Neural progenitor cell (in vitro differentiated cells): ENCODE data around the gene IP6K1. TPM values are rescaled to one million over a fixed set of nuclear protein-coding genes. Genes with fewer than 3 reads are reported as not detected.

Experiments used
- DNase-seq: peaks from one replicate; pipeline ENCODE4 v3.0.0-alpha.2; 2016; ENCODE audit warnings: low spot score
- H2AFZ ChIP-seq: fragments of 200-600 bp; sonication (generic); replicated peaks from 2 replicates; pipeline ENCODE4 v1.6.1; 2016; ENCODE audit warnings: antibody characterized with exemption
- H3F3A ChIP-seq: fragments of 200-600 bp; sonication (generic); 2 replicates; pipeline ENCODE4 v1.6.1; 2016; ENCODE audit warnings: antibody characterized with exemption, low read depth
- H3K27ac ChIP-seq: fragments of 200-600 bp; sonication (generic); 2 replicates; pipeline ENCODE4 v1.5.1; 2016; ENCODE audit warnings: mild to moderate bottlenecking
- H3K27me3 ChIP-seq: fragments of 200-600 bp; sonication (generic); 2 replicates; pipeline ENCODE4 v1.6.1; 2016; ENCODE audit warnings: mild to moderate bottlenecking, moderate library complexity
- H3K36me3 ChIP-seq: fragments of 200-600 bp; sonication (generic); 2 replicates; pipeline ENCODE4 v1.5.1; 2016
- H3K4me1 ChIP-seq: fragments of 200-600 bp; sonication (generic); 2 replicates; pipeline ENCODE4 v1.6.1; 2016; ENCODE audit warnings: mixed run types
- H3K4me2 ChIP-seq: fragments of 200-600 bp; sonication (generic); 2 replicates; pipeline ENCODE4 v1.6.1; 2016
- H3K4me3 ChIP-seq: fragments of 200-600 bp; sonication (generic); 2 replicates; pipeline ENCODE4 v1.5.1; 2016
- H3K79me2 ChIP-seq: fragments of 200-600 bp; sonication (generic); 2 replicates; pipeline ENCODE4 v1.6.1; 2016; ENCODE audit warnings: low read depth
- H3K9ac ChIP-seq: fragments of 200-600 bp; sonication (generic); 2 replicates; pipeline ENCODE4 v1.6.1; 2016
- H3K9me3 ChIP-seq: fragments of 200-600 bp; sonication (generic); 2 replicates; pipeline ENCODE4 v1.5.1; 2016; ENCODE audit warnings: low read depth
- H4K20me1 ChIP-seq: fragments of 200-600 bp; sonication (generic); 2 replicates; pipeline ENCODE4 v1.6.1; 2016; ENCODE audit warnings: low read depth
- H3K27ac Mint-ChIP-seq: 3 replicates; pipeline ENCODE4 v1.8.0; 2021; ENCODE audit warnings: mixed read lengths
- H3K27me3 Mint-ChIP-seq: 2 replicates; pipeline ENCODE4 v1.8.0; 2022; ENCODE audit warnings: low read depth, mild to moderate bottlenecking, inconsistent platforms, moderate library complexity, mixed read lengths; ENCODE audit not compliant: insufficient read depth
- H3K36me3 Mint-ChIP-seq: 3 replicates; pipeline ENCODE4 v1.8.0; 2021; ENCODE audit warnings: mixed read lengths
- H3K4me1 Mint-ChIP-seq: 3 replicates; pipeline ENCODE4 v1.8.0; 2021; ENCODE audit warnings: mixed read lengths
- H3K4me3 Mint-ChIP-seq: 3 replicates; pipeline ENCODE4 v1.8.0; 2021; ENCODE audit warnings: mild to moderate bottlenecking, moderate library complexity, mixed read lengths
- H3K9me3 Mint-ChIP-seq: 3 replicates; pipeline ENCODE4 v1.8.0; 2020; ENCODE audit warnings: mixed read lengths
- EZH2 ChIP-seq: fragments of 200-600 bp; sonication (generic); IDR thresholded peaks from 2 replicates; pipeline ENCODE4 v1.6.1; 2017; ENCODE audit warnings: antibody characterized with exemption, mild to moderate bottlenecking, moderate library complexity
- EZH2phosphoT487 ChIP-seq: fragments of 200-600 bp; sonication (generic); IDR thresholded peaks from 2 replicates; pipeline ENCODE4 v1.6.1; 2017; ENCODE audit warnings: antibody characterized with exemption
- microRNA-seq: library from miRNA; unstranded; fragments of <30 nt; microRNA quantifications from one replicate; pipeline ENCODE4, GENCODE V29; 2016
- small RNA-seq: library from RNA; depleted of rRNA; stranded (forward); fragments of <200 nt; gene quantifications from one replicate; pipeline ENCODE3, GENCODE V24; 2015
- total RNA-seq: library from RNA; depleted of rRNA; stranded (reverse); fragments of >200 nt; gene quantifications from 2 replicates; pipeline ENCODE4 v1.2.3, GENCODE V29; 2015; ENCODE audit warnings: low replicate concordance
- TF ChIP-seq, protein P1 (sequence below): fragments of 200-600 bp; sonication (generic); IDR thresholded peaks from 2 replicates; pipeline ENCODE4 v1.5.1; 2017; ENCODE audit warnings: antibody characterized with exemption, mild to moderate bottlenecking

The IP6K1 gene
- total RNA-seq, 1 donor from 2014 or later: 26.3 TPM

DNA sequence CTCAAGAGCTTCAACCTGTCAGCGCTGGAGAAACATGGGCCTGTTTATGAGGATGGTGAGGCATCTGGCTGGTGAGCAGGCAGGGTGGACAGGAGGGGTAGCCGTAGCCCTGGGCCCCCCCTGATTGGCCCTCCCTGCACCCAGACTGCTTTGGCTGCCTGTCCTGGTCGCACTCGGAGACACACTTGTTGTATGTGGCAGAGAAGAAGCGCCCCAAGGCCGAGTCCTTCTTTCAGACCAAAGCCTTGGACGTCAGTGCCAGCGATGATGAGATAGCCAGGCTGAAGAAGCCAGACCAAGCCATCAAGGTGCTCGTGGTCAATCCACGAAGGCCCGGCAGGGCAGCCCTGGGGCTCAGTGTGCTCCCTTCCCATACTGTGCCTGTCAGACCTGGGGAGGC, 110.4 kb downstream of the IP6K1 start:
- H3K9me3 Mint-ChIP-seq: no peaks in the 10 kb centered on the region
- H3K4me2 ChIP-seq: no peak overlapping the region
- no peak overlapping the region for H3K27ac Mint-ChIP-seq
- H3K9me3 ChIP-seq: no peaks in the 10 kb centered on the region
- no peak overlapping the region for H3K27ac ChIP-seq
- H2AFZ ChIP-seq: no peak overlapping the region
- H3K9ac ChIP-seq: no peak overlapping the region
- peaks cover 19% of the 10 kb centered on the region for H3K4me1 Mint-ChIP-seq
- H3F3A ChIP-seq: peaks cover 17% of the 10 kb centered on the region
- peaks cover 4% of the 10 kb centered on the region for H3K27me3 Mint-ChIP-seq
- H3K4me3 ChIP-seq: no peak overlapping the region
- H3K36me3 ChIP-seq: no peaks in the 10 kb centered on the region
- DNase-seq: no peak
- peak overlapping the region; percentile 95 for H3K4me3 Mint-ChIP-seq
- peaks cover 21% of the 10 kb centered on the region for H4K20me1 ChIP-seq
- no peak for TF ChIP-seq EZH2
- TF ChIP-seq, protein P1, sequence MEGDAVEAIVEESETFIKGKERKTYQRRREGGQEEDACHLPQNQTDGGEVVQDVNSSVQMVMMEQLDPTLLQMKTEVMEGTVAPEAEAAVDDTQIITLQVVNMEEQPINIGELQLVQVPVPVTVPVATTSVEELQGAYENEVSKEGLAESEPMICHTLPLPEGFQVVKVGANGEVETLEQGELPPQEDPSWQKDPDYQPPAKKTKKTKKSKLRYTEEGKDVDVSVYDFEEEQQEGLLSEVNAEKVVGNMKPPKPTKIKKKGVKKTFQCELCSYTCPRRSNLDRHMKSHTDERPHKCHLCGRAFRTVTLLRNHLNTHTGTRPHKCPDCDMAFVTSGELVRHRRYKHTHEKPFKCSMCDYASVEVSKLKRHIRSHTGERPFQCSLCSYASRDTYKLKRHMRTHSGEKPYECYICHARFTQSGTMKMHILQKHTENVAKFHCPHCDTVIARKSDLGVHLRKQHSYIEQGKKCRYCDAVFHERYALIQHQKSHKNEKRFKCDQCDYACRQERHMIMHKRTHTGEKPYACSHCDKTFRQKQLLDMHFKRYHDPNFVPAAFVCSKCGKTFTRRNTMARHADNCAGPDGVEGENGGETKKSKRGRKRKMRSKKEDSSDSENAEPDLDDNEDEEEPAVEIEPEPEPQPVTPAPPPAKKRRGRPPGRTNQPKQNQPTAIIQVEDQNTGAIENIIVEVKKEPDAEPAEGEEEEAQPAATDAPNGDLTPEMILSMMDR: no peak
- TF ChIP-seq EZH2phosphoT487: no peak
- H3K4me1 ChIP-seq: peaks cover 8% of the 10 kb centered on the region
- H3K79me2 ChIP-seq: peaks cover 24% of the 10 kb centered on the region
- H3K27me3 ChIP-seq: no peaks in the 10 kb centered on the region
- H3K36me3 Mint-ChIP-seq: peaks cover 8% of the 10 kb centered on the region

DNA sequence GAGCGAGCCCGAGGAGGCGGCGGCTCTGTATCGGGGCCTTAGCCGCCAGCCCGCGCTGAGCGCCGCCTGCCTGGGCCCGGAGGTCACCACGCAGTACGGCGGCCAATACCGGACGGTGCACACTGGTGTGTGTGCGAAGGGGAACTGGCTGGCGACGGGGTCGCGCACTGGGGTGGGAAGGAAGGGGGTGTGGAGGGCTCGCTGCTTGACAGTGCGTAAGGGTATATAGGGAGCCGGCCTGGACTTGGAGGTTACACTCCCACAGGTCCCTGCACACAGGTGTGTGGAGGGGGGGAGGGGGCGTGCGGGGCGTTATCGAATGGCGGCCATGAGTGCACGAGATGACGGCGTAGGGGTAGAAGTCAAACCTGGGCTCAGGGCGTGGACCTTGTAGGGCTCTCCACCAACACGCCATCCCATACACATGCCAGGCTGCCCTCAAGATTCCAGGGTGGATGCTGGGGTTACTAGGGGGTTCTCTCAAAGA, 111.8 kb downstream of the IP6K1 start:
- Histone ChIP-seq H2AFZ (no peak overlapping the region), H3K27ac (no peak overlapping the region)

More for the DNA sequence above, 111.8 kb downstream of the IP6K1 start:
- peak overlapping the region; percentile 95 for H3K4me3 Mint-ChIP-seq
- no peak overlapping the region for H3K27ac Mint-ChIP-seq
- H3K9me3 ChIP-seq: no peaks in the 10 kb centered on the region
- peak overlapping the region; percentile 94 for H3K4me2 ChIP-seq
- H4K20me1 ChIP-seq: peaks cover 21% of the 10 kb centered on the region
- no peak for DNase-seq
- H3K9me3 Mint-ChIP-seq: no peaks in the 10 kb centered on the region
- H3K79me2 ChIP-seq: peaks cover 24% of the 10 kb centered on the region
- no peaks in the 10 kb centered on the region for H3K27me3 ChIP-seq
- H3K36me3 Mint-ChIP-seq: peaks cover 3% of the 10 kb centered on the region
- H3K27me3 Mint-ChIP-seq: peaks cover 2% of the 10 kb centered on the region
- peak overlapping the region; percentile 46 for H3K9ac ChIP-seq
- H3F3A ChIP-seq: peaks cover 17% of the 10 kb centered on the region
- TF ChIP-seq, protein P1: no peak
- TF ChIP-seq EZH2 (no peak), EZH2phosphoT487 (no peak)
- H3K36me3 ChIP-seq: no peaks in the 10 kb centered on the region
- peak overlapping the region; percentile 81 for H3K4me3 ChIP-seq
- peaks cover 19% of the 10 kb centered on the region for H3K4me1 Mint-ChIP-seq
- H3K4me1 ChIP-seq: peaks cover 8% of the 10 kb centered on the region

Small RNA genes lying within 50 kb of the gene (microRNA-seq; reads per million reads assigned to microRNA genes)
- not detected for gene MIR5193

Small RNA genes lying within 50 kb of the gene (small RNA-seq; reads per million reads assigned to genes)
- gene AMIGO3 (not detected), gene COX6CP14 (not detected)

Other genes with a start within 250 kb of the IP6K1 start
- 0.17 and 0.53 TPM in 2 replicates for gene BSN, start 232.1 kb downstream of the IP6K1 start, total RNA-seq
- 132 and 160 TPM in 2 replicates for gene APEH, start 112.2 kb downstream of the IP6K1 start, total RNA-seq
- 2.7 and 8.8 TPM in 2 replicates for gene MST1, start 97.1 kb downstream of the IP6K1 start, total RNA-seq
- 15.0 and 34.4 TPM in 2 replicates for gene RNF123, start 97.0 kb downstream of the IP6K1 start, total RNA-seq
- 2.6 TPM in 1 of 2 replicates, not detected in the other for gene AMIGO3, start 66.9 kb downstream of the IP6K1 start, total RNA-seq
- gene GMPPB, start 62.6 kb downstream of the IP6K1 start, total RNA-seq: 10.6 and 18.8 TPM in 2 replicates
- gene CDHR4, start 13.3 kb upstream of the IP6K1 start, total RNA-seq: 0.12 TPM in 1 of 2 replicates, not detected in the other
- gene INKA1, start 16.7 kb upstream of the IP6K1 start, total RNA-seq: 0.84 TPM in 1 of 2 replicates, not detected in the other
- gene UBA7, start 27.4 kb upstream of the IP6K1 start, total RNA-seq: 0.47 and 4.3 TPM in 2 replicates
- 24.4 and 32.2 TPM in 2 replicates for gene TRAIP, start 70.0 kb upstream of the IP6K1 start, total RNA-seq
- gene CAMKV, start 83.4 kb upstream of the IP6K1 start, total RNA-seq: 10.8 and 12.1 TPM in 2 replicates
- 0.32 and 1.8 TPM in 2 replicates for gene MST1R, start 117.3 kb upstream of the IP6K1 start, total RNA-seq
- 1.9 and 4.5 TPM in 2 replicates for gene MON1A, start 143.3 kb upstream of the IP6K1 start, total RNA-seq
- gene RBM6, start 153.6 kb upstream of the IP6K1 start, total RNA-seq: 126 and 170 TPM in 2 replicates